GM10847 (cell line): ENCODE results near the gene TSPEAR.

Experiments used
- POLR2A ChIP-seq: IDR thresholded peaks from 2 replicates; pipeline ENCODE4 v1.6.1; 2011; ENCODE audit not compliant: insufficient read length; ENCODE audit errors: extremely low read depth

The TSPEAR gene

DNA sequence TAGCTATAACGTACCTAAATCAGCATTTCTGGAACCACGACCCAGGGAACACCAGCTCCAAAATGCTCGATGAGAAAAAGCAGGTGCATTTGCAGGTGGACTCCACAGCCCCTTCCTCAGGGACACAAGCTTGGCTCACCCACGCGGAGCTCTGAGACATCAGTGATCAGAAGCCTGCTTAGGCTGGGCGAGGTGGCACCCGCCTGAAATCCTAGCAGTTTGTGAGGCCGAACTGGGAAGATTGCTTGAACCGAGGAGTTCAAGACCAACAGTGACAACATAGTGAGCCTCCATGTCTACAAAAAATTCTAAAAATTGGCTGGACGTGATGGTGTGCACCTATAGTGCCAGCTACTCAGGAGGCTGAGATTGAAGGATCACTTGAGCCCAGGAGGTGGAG, 2.5 kb upstream of the TSPEAR start:
- no peak for TF ChIP-seq POLR2A

DNA sequence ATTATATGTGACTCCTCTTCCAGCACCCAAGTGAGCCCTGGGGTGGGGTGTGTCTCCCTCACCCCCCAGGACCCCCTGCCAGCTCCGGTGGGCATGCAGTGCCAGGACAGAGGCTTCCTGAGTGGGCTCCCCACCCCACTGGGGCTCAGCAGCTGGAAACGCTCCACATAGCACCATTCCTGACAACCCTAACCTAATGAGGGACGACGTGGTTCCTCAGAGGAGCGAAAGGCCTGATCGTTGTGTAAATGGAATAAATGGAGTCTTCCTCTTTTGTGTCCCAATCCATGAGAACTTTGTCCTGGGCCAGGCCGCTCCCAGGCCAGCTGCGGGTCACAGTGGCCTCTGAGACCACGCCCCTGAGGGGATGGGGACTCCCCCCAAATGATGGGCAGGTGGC, 1.8 kb upstream of the TSPEAR start:
- no peak for TF ChIP-seq POLR2A

DNA sequence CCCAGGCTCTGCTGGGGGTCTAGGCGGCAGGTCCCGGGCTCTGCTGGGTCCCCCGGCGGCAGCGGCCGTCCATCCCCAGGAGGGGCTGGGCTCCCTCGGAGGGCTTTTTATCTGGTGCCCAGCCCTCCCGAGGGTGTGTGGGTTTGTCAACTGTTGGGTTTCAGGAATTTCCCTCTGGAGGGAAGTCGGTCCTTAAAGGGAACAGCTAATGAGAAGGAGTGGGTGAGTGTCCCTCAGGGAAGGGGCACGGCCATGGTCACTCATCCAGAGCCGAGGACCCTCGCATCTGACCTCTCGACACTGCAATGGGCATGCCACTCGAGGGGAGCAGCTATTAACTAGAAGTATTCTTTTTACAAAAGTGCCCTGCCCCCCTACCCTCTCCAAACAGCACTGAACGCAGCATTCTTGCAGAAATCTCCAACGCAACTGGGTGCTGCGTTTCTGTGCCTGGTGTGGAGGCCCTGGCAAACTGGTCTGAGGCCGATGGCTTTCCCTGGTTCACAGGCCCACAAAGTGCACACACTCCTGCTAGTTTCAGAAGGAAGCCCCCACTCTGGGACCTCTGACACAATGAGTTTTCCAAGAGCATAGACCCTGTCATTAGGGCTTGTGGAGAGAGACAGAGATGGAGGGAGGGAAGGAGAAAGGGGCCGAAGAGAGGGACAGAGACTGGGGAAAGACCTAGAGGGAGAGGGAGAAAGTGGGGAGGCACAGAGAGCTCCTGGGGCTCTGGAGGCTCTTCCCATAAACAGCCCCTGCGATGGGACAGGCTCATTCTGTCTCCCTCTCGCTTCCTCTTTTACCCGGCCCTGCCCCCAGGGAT, 1.0 kb upstream of the TSPEAR start:
- TF ChIP-seq POLR2A: no peak

DNA sequence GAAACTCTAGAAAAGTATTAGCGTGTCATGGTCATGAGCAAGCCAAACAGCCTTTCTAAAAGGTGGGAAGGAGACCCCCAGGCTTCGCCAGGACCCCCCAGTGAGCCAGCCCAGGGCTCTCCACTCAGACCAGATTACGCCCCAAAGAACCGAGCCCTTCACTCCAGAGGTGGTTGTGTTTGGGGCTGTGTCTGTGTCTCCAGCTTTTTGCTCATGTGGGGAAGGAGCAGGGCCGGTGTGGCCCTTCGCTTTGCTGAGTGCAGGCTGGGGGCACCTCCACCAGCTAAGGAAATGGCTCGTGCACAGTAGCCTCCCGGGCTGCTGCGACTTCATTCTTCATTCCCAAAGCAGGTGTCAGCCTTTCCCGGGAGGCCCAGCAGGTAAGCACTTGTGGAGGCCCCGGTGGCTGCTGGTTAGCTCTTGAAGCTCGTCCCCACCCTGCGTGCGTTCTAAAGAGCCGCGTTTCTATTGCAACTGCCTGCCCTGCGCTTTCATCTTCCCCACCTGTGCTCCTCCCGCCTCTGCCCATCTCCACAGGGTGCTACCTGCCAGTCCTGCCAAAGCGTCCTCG, 531 bp downstream of the TSPEAR start:
- no peak for TF ChIP-seq POLR2A

DNA sequence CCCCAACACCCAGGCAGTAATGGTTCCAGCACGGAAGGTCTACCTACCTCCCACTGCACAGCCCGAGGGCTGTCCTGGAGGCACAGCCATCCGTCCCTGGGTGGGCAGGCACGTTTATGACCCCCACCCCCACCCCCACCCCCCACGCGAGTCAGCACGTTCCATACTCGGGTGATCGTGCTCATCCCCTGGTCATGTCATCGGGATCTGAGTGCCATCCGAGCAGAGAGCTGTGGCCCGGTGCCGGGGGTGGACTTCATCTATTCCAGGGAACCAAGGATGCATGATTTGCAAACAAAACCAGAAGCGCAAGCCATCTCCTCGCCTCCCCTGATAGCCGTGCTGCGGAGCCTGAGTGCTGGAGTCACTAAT, 1.1 kb downstream of the TSPEAR start:
- TF ChIP-seq POLR2A: no peak

DNA sequence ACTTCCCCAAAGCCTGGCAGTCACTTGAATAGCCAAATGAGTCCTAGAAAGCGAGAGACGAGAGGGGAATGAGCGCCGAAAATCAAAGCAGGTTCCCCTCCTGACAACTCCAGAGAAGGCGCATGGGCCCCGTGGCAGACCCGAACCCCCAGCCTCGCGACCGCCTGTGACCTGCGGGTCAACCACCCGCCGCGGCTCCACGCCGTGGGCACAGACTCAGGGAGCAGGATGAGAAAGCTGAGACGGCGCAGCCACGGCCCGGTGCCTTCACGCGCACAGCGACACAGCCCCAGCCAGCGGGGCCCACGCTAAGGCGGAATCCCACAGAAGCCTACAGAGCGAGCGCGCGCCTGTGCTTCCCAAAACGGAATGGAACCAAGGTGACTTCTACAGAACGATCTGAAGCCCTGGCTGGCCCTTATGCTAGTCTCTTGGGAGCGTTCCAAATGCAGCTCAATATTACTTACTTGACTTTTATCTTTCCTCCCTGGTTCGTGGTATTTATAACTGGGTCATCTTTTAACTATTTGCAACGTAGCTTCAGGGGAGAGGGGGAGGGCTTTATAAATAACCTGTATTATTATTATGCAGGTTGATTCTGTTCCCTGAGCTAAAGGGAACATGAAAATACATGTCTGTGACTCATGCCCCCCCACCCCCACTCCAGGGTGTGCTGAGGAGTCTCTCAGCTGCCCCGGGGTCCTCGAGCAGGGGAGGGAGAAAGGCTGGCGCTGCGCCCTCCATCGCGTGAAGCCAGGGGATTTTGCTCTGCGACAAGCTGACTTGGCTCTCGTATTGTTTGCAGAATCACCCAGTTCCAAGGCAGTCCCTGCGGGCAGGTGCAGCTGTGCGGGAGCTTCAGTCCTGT, 1.7 kb downstream of the TSPEAR start:
- no peak for TF ChIP-seq POLR2A

DNA sequence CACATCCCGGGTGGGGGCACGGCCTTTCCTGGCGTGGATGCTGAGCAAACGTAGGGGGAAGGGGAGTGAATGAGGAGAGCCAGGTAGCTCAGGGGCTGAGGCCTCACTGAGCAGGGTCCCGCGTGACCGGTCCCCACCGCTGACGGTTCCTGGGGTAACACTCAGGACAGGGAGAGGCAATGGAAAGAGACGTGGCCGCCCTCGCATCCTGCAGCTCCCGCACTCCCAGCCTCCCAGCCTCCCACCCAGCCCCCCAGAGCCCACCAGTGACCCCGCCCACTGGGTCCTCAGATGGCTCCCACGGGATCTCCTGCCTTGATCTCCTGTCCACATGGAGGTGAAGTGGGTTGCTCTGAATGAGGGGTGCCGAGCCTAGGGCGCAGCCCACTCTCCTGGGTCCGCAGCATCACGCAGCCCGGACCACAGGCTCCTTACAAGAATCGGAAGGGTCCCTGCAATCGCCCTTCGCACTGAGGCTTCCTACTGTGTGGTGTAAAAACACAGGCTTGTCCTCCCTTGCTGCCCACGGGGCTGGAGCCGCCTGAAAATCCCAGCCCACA, 2.4 kb downstream of the TSPEAR start:
- no peak for TF ChIP-seq POLR2A

DNA sequence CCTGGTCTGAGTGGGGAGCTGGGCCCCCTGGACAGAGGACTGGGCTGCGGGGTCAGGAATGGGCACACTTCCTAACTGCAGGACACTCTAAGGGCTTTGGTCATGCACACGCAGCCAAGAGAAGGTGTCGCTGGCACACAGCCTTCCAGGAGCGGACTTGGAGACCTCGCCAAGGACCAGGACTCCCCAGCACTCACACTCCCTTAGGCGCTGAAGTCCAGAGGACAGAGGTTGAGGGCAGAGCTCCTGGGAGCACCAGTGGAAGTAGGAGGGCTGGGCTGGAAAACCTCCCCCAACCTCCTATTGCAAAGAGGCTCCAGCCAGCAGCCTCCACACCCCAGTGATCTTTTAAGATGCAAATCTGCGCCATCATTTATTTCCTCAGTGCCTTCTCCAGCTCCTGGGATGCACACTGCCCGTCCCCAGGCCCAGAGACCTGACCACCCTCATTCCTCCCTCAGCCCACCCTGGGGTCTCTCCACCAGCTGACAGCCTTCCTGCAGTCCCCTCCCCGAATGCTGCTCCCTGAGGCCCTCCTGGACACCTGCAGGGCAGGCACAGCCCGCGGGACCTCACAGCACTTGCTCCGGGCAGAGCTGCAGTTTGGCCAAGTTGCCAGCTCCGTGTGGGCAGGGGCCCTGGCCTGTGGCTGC, 3.0 kb downstream of the TSPEAR start:
- TF ChIP-seq POLR2A: no peak

DNA sequence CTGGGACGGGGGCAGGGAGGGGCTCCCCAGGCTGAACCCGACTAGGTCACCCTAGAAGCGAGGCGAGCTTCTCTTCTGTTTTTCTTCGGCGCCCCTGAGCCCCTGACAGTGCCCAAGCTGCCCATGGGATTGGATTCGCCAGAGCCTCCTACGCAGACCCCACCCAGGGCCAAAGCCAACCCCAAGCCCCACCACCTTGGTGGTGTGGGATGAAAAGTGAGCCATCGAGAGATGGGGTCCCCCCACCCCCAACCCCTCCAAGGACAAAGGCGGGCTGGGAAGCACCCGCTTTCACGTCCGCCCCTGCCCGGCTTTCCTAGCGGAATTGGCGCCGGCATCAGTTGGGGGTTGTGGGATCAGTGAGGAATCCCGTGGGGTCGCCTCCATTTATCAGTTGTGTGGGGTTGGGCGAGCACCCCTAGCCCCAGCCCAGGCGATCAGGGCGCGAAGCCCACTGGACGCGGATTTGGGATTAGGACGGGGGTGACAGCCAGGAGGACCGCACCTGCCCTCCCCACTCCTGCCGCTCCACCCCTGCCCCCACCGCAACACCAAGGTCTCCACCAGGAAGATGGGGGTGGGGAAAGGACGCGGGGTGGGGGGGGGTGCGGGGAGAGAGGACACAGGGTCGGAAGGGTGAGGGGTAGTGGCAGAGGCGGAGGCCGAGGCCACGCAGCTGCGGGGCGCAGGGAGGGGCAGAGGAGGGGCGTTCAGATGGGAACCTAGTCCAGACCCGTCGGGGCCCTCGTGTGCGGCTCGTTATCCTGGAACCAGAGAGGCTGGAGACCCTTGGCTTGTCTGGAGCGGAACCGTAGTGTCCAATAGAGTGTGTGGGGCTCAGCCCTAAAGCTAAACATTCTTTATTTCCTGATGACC, 4.4 kb downstream of the TSPEAR start:
- no peak for TF ChIP-seq POLR2A

DNA sequence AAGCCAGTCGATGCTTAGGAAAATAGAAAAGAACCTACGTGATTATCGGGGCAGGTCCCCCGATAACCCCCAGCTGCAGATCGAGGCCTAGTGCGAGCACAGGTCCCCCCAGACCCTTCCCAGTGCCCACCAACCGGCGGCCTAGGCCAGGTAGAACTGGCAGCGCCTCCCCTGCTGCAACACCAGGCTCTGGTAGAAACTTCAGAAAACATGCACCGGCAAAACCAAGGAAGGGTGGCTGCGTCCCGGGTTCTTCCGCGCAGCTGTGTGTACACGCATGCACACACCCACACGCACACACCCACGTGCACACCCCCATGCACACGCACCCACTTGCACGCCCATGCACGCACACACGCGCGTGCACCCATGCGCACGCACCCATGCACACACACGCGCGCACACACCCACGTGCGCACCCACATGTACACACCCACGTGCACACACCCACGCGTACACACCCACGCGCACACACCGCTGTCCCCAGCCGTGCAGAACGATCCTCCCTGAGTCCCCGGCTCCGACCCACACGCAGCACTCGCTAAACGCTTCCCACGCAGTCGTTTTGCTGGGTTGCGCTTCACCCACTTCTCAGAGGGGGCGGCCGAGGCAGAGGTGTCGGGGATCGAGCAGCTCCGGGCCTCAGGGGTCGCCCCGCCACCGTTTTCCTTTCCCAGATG, 5.2 kb downstream of the TSPEAR start:
- TF ChIP-seq POLR2A: no peak

DNA sequence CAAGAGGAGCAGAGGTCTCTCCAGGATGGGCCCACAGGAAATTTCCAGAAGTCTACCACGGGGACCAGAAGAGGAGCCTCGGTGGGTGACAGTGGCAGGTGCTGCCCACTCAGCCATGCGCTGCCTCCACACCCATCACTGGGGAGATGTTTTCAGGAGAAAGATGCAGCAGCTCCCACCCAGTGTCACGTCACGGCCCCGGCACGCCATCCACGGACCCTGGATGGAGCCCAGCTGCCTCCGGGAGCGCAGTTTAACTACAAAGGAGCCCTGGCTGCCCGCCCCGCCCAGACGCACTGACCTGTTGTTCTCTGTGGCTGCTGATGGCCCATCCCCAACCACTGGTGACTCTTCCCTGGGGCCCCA, 6.8 kb downstream of the TSPEAR start:
- no peak for TF ChIP-seq POLR2A

DNA sequence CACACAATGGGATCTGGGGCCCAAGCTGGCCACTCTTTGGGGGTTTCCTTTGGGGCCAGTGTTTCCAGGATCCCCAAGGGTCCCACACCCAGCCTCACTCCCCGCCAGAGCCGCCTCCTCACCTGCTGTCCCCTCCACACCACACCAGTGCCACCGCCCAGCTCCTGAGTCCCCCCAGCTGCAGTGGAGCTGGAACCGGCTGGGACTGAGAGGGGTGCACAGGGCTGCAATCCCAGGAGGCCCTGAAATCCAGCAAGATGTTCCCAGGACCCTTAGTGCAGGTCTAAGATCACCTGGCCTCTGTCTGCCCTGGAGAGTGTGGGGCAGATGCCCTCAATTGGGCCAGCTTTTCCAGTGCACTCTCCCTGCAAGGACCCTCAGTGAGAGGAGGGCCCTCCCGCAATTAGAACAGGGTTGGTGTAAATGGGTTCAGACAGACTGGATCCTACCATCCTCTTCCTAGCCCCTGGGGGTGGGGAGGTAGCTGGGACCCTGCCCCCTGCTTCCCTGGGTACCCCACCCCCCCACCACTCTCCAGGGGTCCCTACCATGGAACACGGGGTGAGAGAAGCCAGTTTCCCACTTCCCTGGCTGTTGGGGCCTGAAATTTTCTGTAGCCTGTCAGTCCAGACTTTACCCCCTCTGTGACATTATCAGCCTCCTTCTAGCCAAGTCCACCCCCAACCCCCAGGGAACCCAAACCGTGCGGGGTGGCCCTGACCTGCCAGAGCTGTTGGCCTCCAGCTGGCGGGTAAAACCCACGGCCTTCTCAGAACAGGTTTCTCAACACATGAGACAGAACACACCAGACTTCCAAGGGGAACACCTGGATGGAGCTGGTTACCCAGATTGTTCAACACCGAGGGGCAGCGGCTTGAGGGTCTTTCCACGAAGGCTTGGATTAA, 7.4 kb downstream of the TSPEAR start:
- TF ChIP-seq POLR2A: no peak
